Fibroblast of lung (primary cell): Measurements from ENCODE around the gene ZNF467. TPM values are rescaled to one million over a fixed set of nuclear protein-coding genes. Genes with fewer than 3 reads are reported as not detected.

ENCODE experiments used
- DNase-seq, 2 donors: peaks; one replicate each; pipeline versions ENCODE4 v3.0.0 to v3.0.0-alpha.2; 2010; ENCODE audit warnings: low read depth in 2 of 2
- H2AFZ ChIP-seq: 2 replicates; pipeline ENCODE4 v1.5.1; 2012; ENCODE audit warnings: low read length, control low read depth, inconsistent platforms
- H3K27ac ChIP-seq: 2 replicates; pipeline ENCODE4 v1.5.1; 2011; ENCODE audit warnings: low read length, control low read depth; ENCODE audit not compliant: insufficient read depth
- H3K27me3 ChIP-seq: 2 replicates; pipeline ENCODE4 v1.5.1; 2011; ENCODE audit warnings: mild to moderate bottlenecking, low read length; ENCODE audit not compliant: control insufficient read depth, insufficient read depth
- H3K36me3 ChIP-seq: 2 replicates; pipeline ENCODE4 v1.5.1; 2011; ENCODE audit warnings: low read length; ENCODE audit not compliant: control insufficient read depth, insufficient read depth
- H3K4me1 ChIP-seq: 2 replicates; pipeline ENCODE4 v1.5.1; 2011; ENCODE audit warnings: low read length; ENCODE audit not compliant: control insufficient read depth, insufficient read depth; ENCODE audit errors: extremely low read depth
- H3K4me2 ChIP-seq: 2 replicates; pipeline ENCODE4 v1.5.1; 2011; ENCODE audit warnings: low read length, control low read depth; ENCODE audit not compliant: insufficient read depth; ENCODE audit errors: extremely low read depth
- H3K4me3 ChIP-seq, 4 experiments: fragments of 200-600 bp in 1 of 4; sonication (generic) in 1 of 4; replicated peaks in 1 of 4; 2 replicates each; pipeline ENCODE4 v1.5.1; 2011 to 2016; ENCODE audit warnings: low read length in 4 of 4, low read depth in 3 of 4, mild to moderate bottlenecking in 3 of 4, control low read depth in 2 of 4, inconsistent platforms in 1 of 4, mixed read lengths in 1 of 4; ENCODE audit not compliant: insufficient read depth in 1 of 4; ENCODE audit errors: control extremely low read depth in 1 of 4
- H3K79me2 ChIP-seq: 2 replicates; pipeline ENCODE4 v1.5.1; 2012; ENCODE audit warnings: mild to moderate bottlenecking, low read length, inconsistent platforms; ENCODE audit not compliant: control insufficient read depth, insufficient read depth
- H3K9ac ChIP-seq: 2 replicates; pipeline ENCODE4 v1.5.1; 2011; ENCODE audit warnings: mild to moderate bottlenecking, low read length, control low read depth; ENCODE audit not compliant: insufficient read depth
- H3K9me3 ChIP-seq: 2 replicates; pipeline ENCODE4 v1.5.1; 2012; ENCODE audit warnings: low read depth, low read length; ENCODE audit not compliant: control insufficient read depth, insufficient read depth
- H4K20me1 ChIP-seq: 2 replicates; pipeline ENCODE4 v1.5.1; 2011; ENCODE audit warnings: low read length; ENCODE audit not compliant: control insufficient read depth, insufficient read depth; ENCODE audit errors: extremely low read depth
- CTCF ChIP-seq, 2 donors: IDR thresholded peaks in 1 of 2; conservative IDR thresholded peaks in 1 of 2; 1 replicate in 1 of 2; 2 replicates in 1 of 2; pipeline ENCODE4 v1.5.1; 2011 to 2012; ENCODE audit warnings: low read length in 2 of 2, control low read depth in 1 of 2, inconsistent platforms in 1 of 2, low read depth in 1 of 2, mild to moderate bottlenecking in 1 of 2
- EZH2 ChIP-seq: IDR thresholded peaks from 2 replicates; pipeline ENCODE4 v1.5.1; 2012; ENCODE audit warnings: low read length, control low read depth, mild to moderate bottlenecking; ENCODE audit errors: missing control alignments
- polyA plus RNA-seq, 2 donors: library from polyadenylated mRNA; depleted of rRNA in 1 of 2; stranded (reverse) in 1 of 2; unstranded in 1 of 2; fragments of >200 nt; gene quantifications; 2 replicates each; pipeline ENCODE4 v1.2.1, GENCODE V29; 2011 to 2012; ENCODE audit warnings: missing spikeins in 1 of 2
- total RNA-seq: library from RNA; depleted of rRNA; stranded (reverse); fragments of >200 nt; gene quantifications from 2 replicates; pipeline ENCODE4 v1.2.1, GENCODE V29; 2014

Gene ZNF467
- total and polyA plus RNA-seq, 2 donors (not counting 1 experiment from before 2014, with no cell fraction given) = 0.89 to 1.3 TPM

- H3K27ac ChIP-seq = no peak overlapping the region
- H4K20me1 ChIP-seq = no peaks in the 10 kb centered on the region
- H3K4me1 ChIP-seq = peaks cover 7% of the 10 kb centered on the region
- no peak overlapping the region for H3K9ac ChIP-seq
- H3K9me3 ChIP-seq = no peaks in the 10 kb centered on the region
- H3K4me2 ChIP-seq = no peak overlapping the region
- H3K79me2 ChIP-seq = no peaks in the 10 kb centered on the region
- no peak for DNase-seq
- H3K4me3 ChIP-seq = no peak overlapping the region
- H2AFZ ChIP-seq = no peak overlapping the region
- peaks cover 6% of the 10 kb centered on the region for H3K36me3 ChIP-seq
- H3K27me3 ChIP-seq = no peaks in the 10 kb centered on the region
- TF ChIP-seq CTCF (conservative IDR thresholded peaks at IDR 0.05 in 1 of 2, IDR thresholded peaks at IDR 0.05 in 1 of 2; ENCODE audit: low read depth in 1 of 2, low read length in 2 of 2) (no peak), EZH2 (no peak)
Observed at GRCh38 chr7:149717481-149717880, 55.9 kb downstream of the ZNF467 start.

- Histone ChIP-seq H3K79me2 (no peaks in the 10 kb centered on the region), H3K4me2 (no peak overlapping the region), H3K27me3 (no peaks in the 10 kb centered on the region), H3K9ac (no peak overlapping the region), H4K20me1 (no peaks in the 10 kb centered on the region), H3K27ac (no peak overlapping the region), H3K4me1 (peaks cover 7% of the 10 kb centered on the region), H3K36me3 (peaks cover 6% of the 10 kb centered on the region), H3K9me3 (no peaks in the 10 kb centered on the region), H3K4me3 (no peak overlapping the region), H2AFZ (no peak overlapping the region)
- DNase-seq = no peak
- no peak for TF ChIP-seq EZH2
- no peak for TF ChIP-seq CTCF (conservative IDR thresholded peaks at IDR 0.05 in 1 of 2, IDR thresholded peaks at IDR 0.05 in 1 of 2; ENCODE audit: low read depth in 1 of 2, low read length in 2 of 2)
Observed at GRCh38 chr7:149716932-149717307, 56.5 kb downstream of the ZNF467 start.

- TF ChIP-seq EZH2 (no peak), CTCF (conservative IDR thresholded peaks at IDR 0.05 in 1 of 2, IDR thresholded peaks at IDR 0.05 in 1 of 2; ENCODE audit: low read depth in 1 of 2, low read length in 2 of 2) (no peak)
- Histone ChIP-seq H2AFZ (no peak overlapping the region), H3K79me2 (no peaks in the 10 kb centered on the region), H3K4me1 (peaks cover 7% of the 10 kb centered on the region), H3K27me3 (no peaks in the 10 kb centered on the region), H3K9me3 (no peaks in the 10 kb centered on the region), H3K4me3 (peak overlapping the region in 2 of 4 experiments; percentile 75 to 78), H3K27ac (no peak overlapping the region), H4K20me1 (no peaks in the 10 kb centered on the region), H3K36me3 (peaks cover 5% of the 10 kb centered on the region), H3K4me2 (no peak overlapping the region), H3K9ac (no peak overlapping the region)
- peak in 1 of 2 donors; percentile 22 for DNase-seq
Observed at GRCh38 chr7:149716007-149716931, 57.1 kb downstream of the ZNF467 start.
